Fibroblast of skin of left quadriceps (primary cell): ENCODE results near the gene GSS.
"Not testable (repeated sequence)": the region's sequence is repeated elsewhere in the genome, so short reads cannot be mapped to it uniquely, and the experiment has no call there.

Source experiments
- DNase-seq, 2 experiments: peaks; one replicate each; pipeline ENCODE4 v3.0.0-alpha.2; 2013; ENCODE audit warnings: low read depth in 2 of 2

The GSS gene

DNA sequence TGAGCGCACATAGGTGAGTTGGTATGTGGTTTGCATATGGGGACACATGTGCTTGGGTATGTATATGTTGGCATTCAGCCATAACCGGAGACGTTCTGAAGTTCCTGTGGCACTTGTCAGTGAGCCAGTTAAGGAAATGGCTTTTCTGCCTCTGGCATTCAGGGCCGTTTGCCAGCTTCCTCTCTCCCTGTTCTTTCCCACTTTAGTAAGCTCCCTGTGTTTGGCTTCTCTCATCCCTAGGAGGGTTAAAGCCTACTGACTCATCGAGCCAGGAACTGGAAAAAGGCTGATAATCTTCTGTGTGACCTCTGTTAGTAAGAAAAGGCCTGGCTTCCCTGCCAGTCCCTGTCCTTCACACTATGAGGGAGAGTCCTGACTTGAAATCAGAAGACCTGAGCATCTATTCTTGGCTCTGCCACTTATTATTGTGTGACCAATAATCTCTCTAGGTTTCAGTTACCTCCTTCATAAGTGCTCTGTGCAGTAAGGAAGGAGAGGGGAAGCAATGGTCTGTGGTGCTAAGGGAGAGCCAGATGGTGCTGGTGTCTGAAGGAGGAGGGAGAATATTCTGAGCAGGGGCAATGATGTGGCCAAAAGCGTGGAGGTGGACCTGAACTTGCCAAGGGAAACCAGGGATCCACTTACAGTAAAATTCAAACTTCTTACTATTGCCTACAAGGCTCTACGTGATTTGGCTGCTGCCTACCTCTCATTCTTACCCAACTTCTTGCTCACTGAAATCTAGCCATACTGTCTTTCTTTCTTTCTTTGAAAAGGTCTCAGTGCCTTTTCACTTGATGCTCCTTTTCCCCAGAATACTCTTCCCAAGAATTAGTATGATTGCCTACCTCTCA is 47.8 kb downstream of the GSS start:
- DNase-seq = peak; percentile 67 to 68

DNA sequence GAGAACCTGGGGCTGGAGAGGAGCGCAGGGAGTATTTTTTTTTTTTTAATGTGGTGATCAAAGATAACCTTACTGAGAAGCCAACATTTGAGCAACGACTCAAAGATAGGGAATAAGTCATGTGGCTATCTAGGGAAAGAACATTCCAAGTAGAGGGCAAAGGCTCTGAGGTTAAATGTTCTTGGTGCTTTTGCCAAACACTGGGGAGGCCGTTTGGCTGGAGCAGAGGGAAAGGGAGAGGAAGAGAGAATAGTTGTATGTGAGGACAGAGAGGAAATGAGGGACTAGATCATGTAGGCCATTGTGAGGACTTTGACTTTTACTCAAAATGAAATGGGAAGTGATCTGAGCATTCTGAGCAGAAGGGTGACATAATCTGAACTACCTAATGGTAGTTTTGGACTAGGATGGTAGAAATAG is 51.4 kb downstream of the GSS start:
- no peak for DNase-seq

DNA sequence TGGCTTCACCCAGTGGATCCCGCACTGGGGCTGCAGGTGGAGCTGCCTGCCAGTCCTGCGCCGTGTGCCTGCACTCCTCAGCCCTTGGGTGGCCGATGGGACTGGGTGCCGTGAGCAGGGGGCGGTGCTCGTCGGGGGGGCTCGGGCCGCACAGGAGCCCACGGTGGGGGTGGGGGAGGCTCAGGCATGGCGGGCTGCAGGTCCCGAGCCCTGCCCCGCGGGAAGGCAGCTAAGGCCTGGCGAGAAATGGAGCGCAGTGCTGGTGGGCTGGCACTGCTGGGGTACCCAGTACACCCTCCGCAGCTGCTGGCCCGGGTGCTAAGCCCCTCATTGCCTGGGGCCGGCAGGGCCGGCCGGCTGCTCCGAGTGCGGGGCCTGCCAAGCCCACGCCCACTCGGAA is 56.9 kb downstream of the GSS start:
- DNase-seq = not testable (repeated sequence)

DNA sequence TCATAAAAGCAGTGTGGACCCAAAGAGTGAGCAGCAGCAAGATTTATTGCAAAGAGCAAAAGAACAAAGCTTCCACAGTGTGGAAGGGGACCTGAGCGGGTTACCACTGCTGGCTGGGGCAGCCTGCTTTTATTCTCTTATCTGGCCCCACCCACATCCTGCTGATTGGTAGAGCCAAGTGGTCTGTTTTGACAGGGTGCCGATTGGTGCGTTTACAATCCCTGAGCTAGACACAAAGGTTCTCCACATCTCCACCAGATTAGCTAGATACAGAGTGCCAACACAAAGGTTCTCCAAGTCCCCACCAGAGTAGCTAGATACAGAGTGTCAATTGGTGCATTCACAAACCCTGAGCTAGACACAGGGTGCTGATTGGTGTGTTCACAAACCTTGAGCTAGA is 57.5 kb downstream of the GSS start:
- DNase-seq = not testable (repeated sequence)

DNA sequence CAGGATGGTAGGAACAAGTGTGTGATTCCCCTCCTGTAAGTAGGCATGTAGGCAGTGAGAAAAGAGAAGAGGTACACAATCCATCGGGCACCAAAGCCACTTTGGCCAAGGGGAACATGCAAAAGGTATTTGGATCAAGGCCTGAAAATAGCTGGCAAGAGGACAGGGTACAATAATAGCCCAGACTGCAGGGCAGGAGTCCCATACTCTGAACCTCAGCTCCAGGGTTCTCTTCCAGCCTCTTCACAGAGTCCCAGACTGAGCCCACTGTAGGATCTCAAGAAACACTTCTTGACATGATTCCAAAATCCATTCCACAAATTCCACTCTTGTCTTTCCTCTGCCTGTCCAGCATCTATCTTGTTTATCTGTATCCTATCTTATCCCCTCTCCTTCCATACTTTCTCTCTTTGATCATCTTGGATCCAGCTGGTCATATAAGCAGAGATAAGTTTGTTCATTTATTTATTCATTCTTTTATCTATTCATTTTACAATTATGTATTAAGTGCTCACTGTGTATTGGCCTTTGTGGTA is 59.5 kb downstream of the GSS start:
- no peak for DNase-seq

DNA sequence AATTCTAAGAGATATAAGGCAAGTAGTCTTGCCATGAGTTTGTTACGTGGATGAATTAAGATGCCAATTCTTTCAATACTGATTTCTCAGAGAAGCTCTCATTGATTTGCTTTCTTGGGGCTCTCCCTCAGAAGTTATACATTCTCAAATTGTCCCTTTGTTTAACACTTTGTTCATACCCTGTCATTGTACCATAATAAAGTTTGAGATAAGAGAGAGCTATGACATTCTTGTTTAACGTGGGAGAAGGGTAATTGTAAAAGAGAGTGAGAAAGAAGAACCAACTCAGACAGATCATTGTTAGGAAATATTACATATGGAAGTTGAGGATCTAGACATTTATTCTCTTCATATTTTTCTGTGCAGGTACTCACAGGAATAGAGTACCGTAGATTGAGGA is 60.1 kb downstream of the GSS start:
- no peak for DNase-seq

DNA sequence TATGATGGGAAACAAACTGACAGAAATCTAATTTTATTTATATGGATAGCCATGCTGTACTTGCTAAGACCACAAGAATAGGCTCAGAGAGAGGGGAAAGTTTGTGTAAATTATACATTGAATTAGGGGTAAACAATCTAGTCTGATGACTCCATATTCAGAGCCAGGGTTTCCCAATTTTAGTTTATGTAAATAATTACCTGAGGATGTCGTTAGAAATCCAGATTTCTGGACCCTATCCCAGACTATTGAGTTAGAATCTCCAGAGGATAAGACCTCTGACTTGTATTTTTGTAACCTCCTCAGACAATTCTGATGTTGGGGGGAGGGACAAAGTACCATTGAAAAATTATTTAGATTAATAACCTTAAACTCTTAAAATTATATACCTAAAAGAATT is 60.9 kb downstream of the GSS start:
- no peak for DNase-seq

DNA sequence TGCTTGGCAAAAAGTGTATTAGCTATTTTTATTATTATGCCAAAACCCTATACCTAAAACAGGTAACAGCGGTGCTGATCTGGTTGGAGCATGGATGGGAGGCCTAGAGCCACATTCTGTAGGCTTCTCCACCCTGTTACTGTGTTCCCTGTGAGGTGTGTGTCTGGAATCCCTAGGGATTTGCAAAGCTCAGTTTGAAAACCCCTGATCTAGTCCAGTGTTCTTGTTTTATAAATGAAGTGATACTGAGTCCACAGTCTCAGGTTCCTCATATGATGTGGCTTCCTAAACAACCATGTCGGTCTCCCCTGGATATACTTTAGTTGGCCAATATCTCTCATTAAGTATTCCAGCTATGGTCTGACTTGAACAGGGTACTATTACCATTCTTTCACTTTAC is 62.9 kb downstream of the GSS start:
- DNase-seq = no peak

DNA sequence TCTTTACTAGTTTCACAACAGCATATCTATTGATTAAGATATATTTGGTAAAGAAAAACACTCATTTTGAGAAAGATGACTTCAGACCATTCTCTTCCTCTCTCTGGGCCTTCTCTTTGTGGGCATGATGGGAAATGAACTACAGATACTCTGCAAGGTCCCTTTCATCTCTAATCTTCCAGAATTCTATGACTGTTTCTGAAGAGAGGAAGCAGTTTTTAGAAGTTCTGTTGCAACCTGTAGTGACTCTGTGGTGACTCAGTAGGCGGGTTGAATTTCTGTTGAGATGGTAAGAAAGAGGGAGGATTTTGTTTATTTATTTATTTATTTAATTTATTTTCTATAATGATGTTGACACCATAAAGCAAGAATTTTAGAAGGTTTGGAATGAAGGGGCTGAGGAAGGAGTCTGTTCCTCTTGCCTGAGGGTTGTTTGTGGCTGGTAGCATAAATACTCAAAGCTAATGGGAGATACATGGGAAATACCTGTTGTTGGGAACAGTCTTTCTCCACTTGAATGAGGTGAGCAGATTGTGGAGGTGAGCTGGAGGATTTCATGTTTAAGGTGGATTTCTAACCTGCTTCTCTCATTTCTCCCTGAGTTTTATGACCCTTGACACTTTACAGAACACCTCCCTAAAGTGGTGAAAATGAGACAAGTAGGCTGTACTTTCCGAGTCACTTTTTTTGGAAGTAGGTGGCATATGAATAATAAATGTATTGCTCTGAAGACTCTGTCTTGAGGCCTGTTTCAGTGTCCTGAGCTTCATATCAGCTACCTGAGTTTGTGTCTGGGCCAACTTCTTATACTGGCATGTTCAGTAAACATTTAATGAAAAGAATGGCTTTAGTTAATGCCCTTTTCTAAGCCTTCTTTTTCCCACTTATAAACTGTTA is 64.2 kb downstream of the GSS start:
- peak in 1 of 2 experiments; percentile 21 for DNase-seq

DNA sequence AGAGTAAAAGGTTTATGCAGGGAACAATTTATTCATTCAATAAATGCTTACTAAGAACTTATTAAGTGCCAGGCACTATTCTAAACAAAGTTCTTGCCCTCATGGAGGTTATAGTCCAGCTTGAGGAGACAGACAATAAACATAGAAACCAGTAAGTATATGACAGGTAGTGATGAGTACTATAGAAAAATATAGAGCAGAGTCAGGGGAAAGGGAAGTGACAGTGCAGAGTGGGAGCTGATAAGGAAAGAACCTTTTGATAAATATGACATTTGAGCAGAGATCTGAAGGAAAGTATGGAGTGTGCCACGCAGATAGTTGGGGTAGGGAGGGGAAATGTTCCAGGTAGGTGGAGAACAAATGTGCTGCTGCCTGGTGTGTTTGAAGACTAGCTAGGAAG is 67.1 kb downstream of the GSS start:
- no peak for DNase-seq

DNA sequence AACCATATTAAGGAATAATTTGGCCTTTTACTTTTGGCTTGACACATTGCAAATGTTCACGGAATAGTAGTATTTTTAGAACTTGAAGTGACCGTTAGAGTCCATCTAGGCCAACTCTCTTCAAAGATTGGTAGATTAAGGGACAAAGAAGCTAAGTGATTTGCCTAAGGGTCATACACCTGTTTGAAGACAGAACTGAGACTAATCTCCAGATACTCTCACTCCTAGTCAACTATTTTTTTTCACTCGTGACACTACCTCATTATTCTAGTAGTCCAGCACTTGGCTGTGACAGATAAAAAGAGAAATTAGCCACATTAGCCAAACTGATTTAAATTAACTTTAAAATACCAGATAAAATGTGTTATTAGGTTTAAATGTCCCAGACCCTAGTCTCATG is 68.6 kb downstream of the GSS start:
- no peak for DNase-seq

DNA sequence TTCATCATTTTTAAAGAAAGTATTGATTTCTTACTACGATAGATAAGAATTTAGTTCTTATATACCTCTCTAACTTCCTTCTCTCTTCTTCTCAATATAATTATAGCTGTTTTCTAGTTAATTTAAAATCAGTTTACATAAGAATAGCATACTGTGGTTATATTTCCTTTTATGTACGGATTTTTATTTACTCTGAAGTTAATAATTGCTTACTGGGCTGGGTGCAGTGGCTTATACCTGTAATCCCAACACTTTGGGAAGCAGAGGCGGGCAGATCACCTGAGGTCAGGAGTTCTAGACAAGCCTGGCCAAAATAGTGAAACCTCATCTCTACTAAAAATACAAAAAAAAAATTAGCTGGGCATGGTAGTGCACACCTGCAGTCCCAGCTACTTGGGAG is 69.5 kb downstream of the GSS start:
- DNase-seq = no peak

DNA sequence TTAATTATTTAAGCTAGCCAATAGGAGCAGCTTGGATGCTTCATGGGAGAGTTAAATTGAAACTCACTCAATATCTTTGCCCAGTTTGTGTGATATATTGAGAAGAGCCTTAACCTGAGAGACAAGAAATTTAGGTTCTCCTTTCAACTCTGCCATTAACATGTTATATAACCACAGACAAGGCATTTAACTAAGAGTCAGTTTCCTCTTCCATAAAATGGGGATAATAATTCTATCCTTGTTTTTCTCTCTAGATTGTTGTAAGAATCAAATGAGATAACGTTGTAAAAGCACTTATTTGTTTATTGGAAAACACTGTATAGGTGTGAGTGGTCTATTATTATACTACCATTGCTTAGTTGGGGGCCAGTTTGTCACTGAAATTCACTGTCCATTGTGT is 71.3 kb downstream of the GSS start:
- DNase-seq = no peak

DNA sequence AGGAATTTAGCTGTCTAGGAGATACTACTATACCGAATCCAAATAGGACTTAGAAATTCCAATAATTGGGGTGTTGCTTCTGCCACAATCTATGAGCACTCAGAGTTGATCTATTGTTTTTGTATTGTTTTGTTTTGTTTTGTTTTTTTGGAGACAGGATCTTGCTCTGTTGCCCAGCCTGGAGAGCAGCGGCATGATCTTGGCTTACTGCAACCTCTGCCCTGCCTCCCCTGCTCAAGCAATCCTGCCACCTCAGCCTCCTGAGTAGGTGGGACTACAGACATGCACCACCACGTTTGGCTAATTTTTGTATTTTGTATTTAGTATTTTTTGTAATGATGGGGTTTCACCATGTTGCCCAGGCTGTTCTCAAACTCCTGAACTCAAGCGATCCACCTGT is 71.8 kb downstream of the GSS start:
- DNase-seq = no peak

DNA sequence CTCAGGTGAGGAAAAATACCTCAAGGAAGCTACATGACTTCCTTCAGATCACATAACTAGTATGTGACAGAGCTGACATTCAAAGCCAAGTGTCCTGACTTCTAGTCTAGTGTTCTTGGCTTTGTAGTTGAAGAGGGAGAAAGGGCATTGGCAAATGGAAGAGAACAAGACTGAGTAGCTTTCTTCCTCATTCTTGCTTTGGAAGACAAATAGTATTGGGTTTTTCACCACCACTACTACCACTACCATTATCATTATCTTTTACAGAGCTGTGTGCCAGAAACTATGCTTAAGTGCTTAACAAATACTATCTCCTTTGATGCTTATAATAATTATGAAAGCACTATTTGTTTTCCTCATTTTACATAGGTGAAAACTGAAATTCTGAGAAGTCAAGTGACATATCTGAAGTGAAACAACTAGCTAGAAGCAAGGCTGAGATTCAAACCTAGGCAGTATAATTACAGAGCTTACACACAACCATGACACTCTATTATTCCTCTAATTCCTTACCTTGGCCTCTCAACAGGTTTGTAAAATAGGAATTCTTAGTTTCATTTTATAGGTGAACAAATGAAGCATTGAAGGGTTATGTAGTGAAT is 72.4 kb downstream of the GSS start:
- no peak for DNase-seq

DNA sequence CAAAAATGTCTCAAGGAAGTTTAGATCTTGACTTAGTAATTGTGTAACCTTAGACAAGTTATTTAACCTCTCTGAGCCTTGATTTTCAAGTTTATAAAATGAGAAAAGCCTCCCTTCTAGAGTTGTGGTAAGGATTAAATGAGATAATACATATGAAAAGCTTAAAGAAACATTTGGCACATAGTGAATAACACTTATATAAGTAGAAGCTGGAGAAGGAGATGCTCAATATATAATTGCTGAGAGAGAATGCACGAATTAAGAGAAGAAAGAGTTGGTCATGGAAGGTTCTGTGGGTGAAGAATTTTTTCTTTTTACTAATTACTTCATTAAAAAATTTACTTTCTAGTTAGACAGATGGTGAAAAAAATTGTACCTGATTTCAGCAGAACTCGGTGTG is 73.9 kb downstream of the GSS start:
- DNase-seq = no peak

DNA sequence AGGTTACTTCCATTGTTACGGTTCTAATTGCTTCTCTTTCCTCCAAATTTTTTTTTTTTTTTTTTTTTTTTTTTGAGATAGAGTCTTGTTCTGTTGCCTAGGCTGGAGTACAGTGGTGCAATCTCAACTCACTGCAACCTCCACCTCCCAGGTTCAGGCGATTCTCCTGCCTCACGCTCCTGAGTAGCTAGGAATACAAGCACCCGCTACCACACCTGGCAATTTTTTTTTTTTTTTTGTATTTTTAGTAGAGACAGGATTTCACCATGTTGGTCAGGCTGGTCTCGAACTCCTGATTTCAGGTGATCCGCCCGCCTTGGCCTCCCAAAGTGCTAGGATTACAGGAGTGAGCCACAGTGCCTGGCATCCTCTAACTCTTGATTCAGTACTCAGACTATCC is 74.6 kb downstream of the GSS start:
- not testable (repeated sequence) for DNase-seq

DNA sequence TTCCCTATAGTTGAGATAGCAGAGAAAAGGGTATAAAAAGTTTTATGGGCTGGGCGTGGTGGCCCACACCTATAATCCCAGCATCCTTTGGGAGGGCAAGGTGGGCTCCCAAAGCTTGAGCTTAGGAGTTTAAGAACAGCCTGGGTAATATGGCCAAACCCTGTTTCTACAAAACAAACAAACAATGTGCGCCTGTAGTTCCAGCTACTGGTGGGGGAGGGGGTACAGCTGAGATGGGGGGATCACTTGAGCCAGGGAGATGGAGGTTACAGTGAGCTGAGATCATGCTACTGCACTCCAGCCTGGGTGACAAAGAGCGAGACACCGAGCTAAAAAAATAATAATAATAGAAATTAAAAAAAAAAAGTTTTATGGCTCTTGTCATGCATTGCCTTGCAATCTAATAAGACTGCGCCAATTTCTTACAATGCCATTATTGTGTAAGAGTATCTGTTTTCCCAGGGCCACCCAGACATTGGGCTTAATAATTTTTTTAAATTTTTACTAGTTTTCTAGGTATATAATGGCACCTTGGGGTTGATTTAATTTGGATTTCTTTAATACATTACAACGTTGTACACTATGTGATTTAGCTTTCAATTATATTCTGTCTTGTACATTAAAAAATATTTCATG is 75.3 kb downstream of the GSS start:
- no peak for DNase-seq
